GM23338 (cell line): ENCODE measurements around the gene AMIGO1. TPM values are rescaled to one million over a fixed set of nuclear protein-coding genes. Genes with fewer than 3 reads are reported as not detected.

Experiments
- ATAC-seq: fragments of 200-7000 bp; cut with Tn5 transposase; 3 replicates; pipeline ENCODE4 v1.9.1; 2020
- DNase-seq: peaks from one replicate; pipeline ENCODE4 v3.0.0-alpha.2; 2015; ENCODE audit warnings: low spot score
- H2AFZ ChIP-seq: fragments of 200-600 bp; sonication (generic); 2 replicates; pipeline ENCODE4 v1.8.0; 2016; ENCODE audit warnings: antibody characterized with exemption, mild to moderate bottlenecking, moderate library complexity
- H3F3A ChIP-seq: fragments of 200-600 bp; sonication (generic); replicated peaks from 2 replicates; pipeline ENCODE4 v1.8.0; 2017; ENCODE audit warnings: antibody characterized with exemption, mixed run types, low read depth
- H3K27ac ChIP-seq: fragments of 200-600 bp; sonication (generic); 2 replicates; pipeline ENCODE4 v1.6.1; 2016; ENCODE audit warnings: low read depth
- H3K27me3 ChIP-seq: fragments of 200-600 bp; sonication (generic); 2 replicates; pipeline ENCODE4 v1.8.0; 2016; ENCODE audit warnings: mild to moderate bottlenecking, mixed run types, moderate library complexity; ENCODE audit not compliant: insufficient read depth
- H3K36me3 ChIP-seq: fragments of 200-600 bp; sonication (generic); 2 replicates; pipeline ENCODE4 v1.8.0; 2016; ENCODE audit warnings: mild to moderate bottlenecking; ENCODE audit not compliant: insufficient read depth
- H3K4me1 ChIP-seq: fragments of 200-600 bp; sonication (generic); 2 replicates; pipeline ENCODE4 v1.8.0; 2016; ENCODE audit warnings: mild to moderate bottlenecking, moderate library complexity; ENCODE audit not compliant: insufficient read depth
- H3K4me2 ChIP-seq: fragments of 200-600 bp; sonication (generic); 2 replicates; pipeline ENCODE4 v1.7.1; 2017; ENCODE audit warnings: mixed run types
- H3K4me3 ChIP-seq: fragments of 200-600 bp; sonication (generic); 2 replicates; pipeline ENCODE4 v1.6.1; 2016; ENCODE audit warnings: mixed run types
- H3K79me2 ChIP-seq: fragments of 200-600 bp; sonication (generic); replicated peaks from 2 replicates; pipeline ENCODE4 v1.8.0; 2017; ENCODE audit warnings: mild to moderate bottlenecking; ENCODE audit not compliant: insufficient read depth
- H3K9me2 ChIP-seq: fragments of 200-600 bp; sonication (generic); 2 replicates; pipeline ENCODE4 v1.8.0; 2017; ENCODE audit not compliant: insufficient read depth
- H4K20me1 ChIP-seq: fragments of 200-600 bp; sonication (generic); replicated peaks from 2 replicates; pipeline ENCODE4 v1.8.0; 2017; ENCODE audit warnings: mild to moderate bottlenecking; ENCODE audit not compliant: insufficient read depth
- H3K27ac Mint-ChIP-seq: 2 replicates; pipeline ENCODE4 v1.8.0; 2020; ENCODE audit warnings: inconsistent platforms, mild to moderate bottlenecking, moderate library complexity, mixed read lengths
- H3K27me3 Mint-ChIP-seq: 3 replicates; pipeline ENCODE4 v1.8.0; 2022; ENCODE audit warnings: low read depth, mild to moderate bottlenecking, moderate library complexity, mixed read lengths, inconsistent platforms; ENCODE audit not compliant: insufficient read depth, poor library complexity
- H3K36me3 Mint-ChIP-seq: 3 replicates; pipeline ENCODE4 v1.8.0; 2021; ENCODE audit warnings: low read depth, mild to moderate bottlenecking, inconsistent platforms, moderate library complexity, mixed read lengths
- H3K4me1 Mint-ChIP-seq: 3 replicates; pipeline ENCODE4 v1.8.0; 2020; ENCODE audit warnings: mild to moderate bottlenecking, inconsistent platforms, mixed read lengths
- H3K4me3 Mint-ChIP-seq: 3 replicates; pipeline ENCODE4 v1.8.0; 2021; ENCODE audit warnings: moderate library complexity, mild to moderate bottlenecking, inconsistent platforms, mixed read lengths
- H3K9me3 Mint-ChIP-seq: 3 replicates; pipeline ENCODE4 v1.8.0; 2020; ENCODE audit warnings: moderate library complexity, mild to moderate bottlenecking, inconsistent platforms, mixed read lengths
- CREB1 ChIP-seq: fragments of 250-450 bp; sonication (Bioruptor Pico); IDR thresholded peaks from 2 replicates; pipeline ENCODE4 v1.5.0; 2020; ENCODE audit warnings: low read depth, mild to moderate bottlenecking, moderate library complexity
- EZH2 ChIP-seq: fragments of 200-600 bp; sonication (generic); IDR thresholded peaks from one replicate; pipeline ENCODE4 v1.8.0; 2017; ENCODE audit warnings: antibody characterized with exemption, mild to moderate bottlenecking, low read depth; ENCODE audit not compliant: unreplicated experiment
- EZH2phosphoT487 ChIP-seq: fragments of 200-600 bp; sonication (generic); IDR thresholded peaks from one replicate; pipeline ENCODE4 v1.8.1; 2018; ENCODE audit warnings: antibody characterized with exemption; ENCODE audit not compliant: unreplicated experiment
- JUNB ChIP-seq: IDR thresholded peaks from one replicate; pipeline ENCODE4 v1.6.1; 2016; ENCODE audit warnings: antibody characterized with exemption; ENCODE audit not compliant: unreplicated experiment
- NANOG ChIP-seq: IDR thresholded peaks from 2 replicates; pipeline ENCODE4 v1.6.1; 2016; ENCODE audit warnings: antibody characterized with exemption, borderline replicate concordance
- POLR2AphosphoS5 ChIP-seq: IDR thresholded peaks from 2 replicates; pipeline ENCODE4 v1.6.1; 2016; ENCODE audit warnings: antibody characterized with exemption, low read depth
- STAT1 ChIP-seq: IDR thresholded peaks from one replicate; pipeline ENCODE4 v1.6.1; 2016; ENCODE audit warnings: antibody characterized with exemption; ENCODE audit not compliant: unreplicated experiment
- ZNF114 ChIP-seq: fragments of 250-450 bp; sonication (Bioruptor Pico); IDR thresholded peaks from 2 replicates; pipeline ENCODE4 v1.5.0; 2020; ENCODE audit warnings: mild to moderate bottlenecking, moderate library complexity
- polyA plus RNA-seq: library from polyadenylated mRNA; unstranded; fragments of >200 nt; fragmentation: Nextera tagmentation; extraction: Ambion mirVana; gene quantifications from 2 replicates; pipeline ENCODE4 v1.2.1, GENCODE V29; 2016
- total RNA-seq: library from RNA; depleted of rRNA; stranded (reverse); fragments of >200 nt; shearing (Covaris generic); gene quantifications from 2 replicates; pipeline ENCODE4 v1.2.3, GENCODE V29; 2014
- TF ChIP-seq, protein P1 (sequence below): IDR thresholded peaks from one replicate; pipeline ENCODE4 v1.6.1; 2018; ENCODE audit warnings: antibody characterized with exemption; ENCODE audit not compliant: unreplicated experiment
- TF ChIP-seq, protein P2 (sequence below), 2 experiments: fragments of 200-600 bp in 1 of 2; sonication (generic) in 1 of 2; conservative IDR thresholded peaks; 2 replicates each; pipeline versions ENCODE4 v1.5.1 to v1.6.1; 2016 to 2017; ENCODE audit warnings: antibody characterized with exemption in 2 of 2, low read depth in 2 of 2, mild to moderate bottlenecking in 2 of 2, moderate library complexity in 1 of 2
- TF ChIP-seq, protein P3 (sequence below): fragments of 250-450 bp; sonication (Bioruptor Pico); IDR thresholded peaks from 2 replicates; pipeline ENCODE4 v1.5.0; 2020; ENCODE audit warnings: mild to moderate bottlenecking, moderate library complexity
- TF ChIP-seq, protein P4 (sequence below): IDR thresholded peaks from 2 replicates; pipeline ENCODE4 v1.6.1; 2016; ENCODE audit warnings: antibody characterized with exemption

The AMIGO1 gene
- total and polyA plus RNA-seq, 2 experiments from 2014 or later: 0.53 to 3.8 TPM

DNA sequence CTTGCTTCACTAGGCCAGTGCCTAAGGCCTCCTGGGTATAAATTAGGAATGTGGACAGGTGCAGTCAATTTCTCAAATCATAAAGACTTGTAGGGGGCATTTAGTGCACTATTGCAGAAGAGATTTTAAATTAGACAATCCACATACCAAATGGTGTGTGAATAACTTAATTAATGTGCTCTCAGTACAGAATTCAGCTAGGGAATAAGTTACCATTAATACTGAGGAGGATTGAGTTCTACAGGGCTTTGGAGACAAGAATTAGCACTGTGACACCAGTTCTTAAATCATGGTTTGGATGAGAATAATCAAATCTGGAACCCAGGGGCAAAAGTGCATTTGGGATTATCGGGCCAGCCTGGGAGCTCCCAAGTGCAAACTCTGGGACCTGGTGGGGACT, 41.5 kb downstream of the AMIGO1 start:
- no peaks in the 10 kb centered on the region; the same call in 2 of the 3 replicates for H3K36me3 Mint-ChIP-seq
- peaks cover 19% of the 10 kb centered on the region for H3K4me1 Mint-ChIP-seq
- TF ChIP-seq, protein P1, sequence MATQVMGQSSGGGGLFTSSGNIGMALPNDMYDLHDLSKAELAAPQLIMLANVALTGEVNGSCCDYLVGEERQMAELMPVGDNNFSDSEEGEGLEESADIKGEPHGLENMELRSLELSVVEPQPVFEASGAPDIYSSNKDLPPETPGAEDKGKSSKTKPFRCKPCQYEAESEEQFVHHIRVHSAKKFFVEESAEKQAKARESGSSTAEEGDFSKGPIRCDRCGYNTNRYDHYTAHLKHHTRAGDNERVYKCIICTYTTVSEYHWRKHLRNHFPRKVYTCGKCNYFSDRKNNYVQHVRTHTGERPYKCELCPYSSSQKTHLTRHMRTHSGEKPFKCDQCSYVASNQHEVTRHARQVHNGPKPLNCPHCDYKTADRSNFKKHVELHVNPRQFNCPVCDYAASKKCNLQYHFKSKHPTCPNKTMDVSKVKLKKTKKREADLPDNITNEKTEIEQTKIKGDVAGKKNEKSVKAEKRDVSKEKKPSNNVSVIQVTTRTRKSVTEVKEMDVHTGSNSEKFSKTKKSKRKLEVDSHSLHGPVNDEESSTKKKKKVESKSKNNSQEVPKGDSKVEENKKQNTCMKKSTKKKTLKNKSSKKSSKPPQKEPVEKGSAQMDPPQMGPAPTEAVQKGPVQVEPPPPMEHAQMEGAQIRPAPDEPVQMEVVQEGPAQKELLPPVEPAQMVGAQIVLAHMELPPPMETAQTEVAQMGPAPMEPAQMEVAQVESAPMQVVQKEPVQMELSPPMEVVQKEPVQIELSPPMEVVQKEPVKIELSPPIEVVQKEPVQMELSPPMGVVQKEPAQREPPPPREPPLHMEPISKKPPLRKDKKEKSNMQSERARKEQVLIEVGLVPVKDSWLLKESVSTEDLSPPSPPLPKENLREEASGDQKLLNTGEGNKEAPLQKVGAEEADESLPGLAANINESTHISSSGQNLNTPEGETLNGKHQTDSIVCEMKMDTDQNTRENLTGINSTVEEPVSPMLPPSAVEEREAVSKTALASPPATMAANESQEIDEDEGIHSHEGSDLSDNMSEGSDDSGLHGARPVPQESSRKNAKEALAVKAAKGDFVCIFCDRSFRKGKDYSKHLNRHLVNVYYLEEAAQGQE: no peak
- TF ChIP-seq, protein P2, sequence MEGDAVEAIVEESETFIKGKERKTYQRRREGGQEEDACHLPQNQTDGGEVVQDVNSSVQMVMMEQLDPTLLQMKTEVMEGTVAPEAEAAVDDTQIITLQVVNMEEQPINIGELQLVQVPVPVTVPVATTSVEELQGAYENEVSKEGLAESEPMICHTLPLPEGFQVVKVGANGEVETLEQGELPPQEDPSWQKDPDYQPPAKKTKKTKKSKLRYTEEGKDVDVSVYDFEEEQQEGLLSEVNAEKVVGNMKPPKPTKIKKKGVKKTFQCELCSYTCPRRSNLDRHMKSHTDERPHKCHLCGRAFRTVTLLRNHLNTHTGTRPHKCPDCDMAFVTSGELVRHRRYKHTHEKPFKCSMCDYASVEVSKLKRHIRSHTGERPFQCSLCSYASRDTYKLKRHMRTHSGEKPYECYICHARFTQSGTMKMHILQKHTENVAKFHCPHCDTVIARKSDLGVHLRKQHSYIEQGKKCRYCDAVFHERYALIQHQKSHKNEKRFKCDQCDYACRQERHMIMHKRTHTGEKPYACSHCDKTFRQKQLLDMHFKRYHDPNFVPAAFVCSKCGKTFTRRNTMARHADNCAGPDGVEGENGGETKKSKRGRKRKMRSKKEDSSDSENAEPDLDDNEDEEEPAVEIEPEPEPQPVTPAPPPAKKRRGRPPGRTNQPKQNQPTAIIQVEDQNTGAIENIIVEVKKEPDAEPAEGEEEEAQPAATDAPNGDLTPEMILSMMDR (conservative IDR thresholded peaks at IDR 0.05; ENCODE audit: low read depth in 2 of 2): no peak
- TF ChIP-seq ZNF114 (CRISPR knock-in tag) (no peak), NANOG (no peak), EZH2 (no peak), STAT1 (no peak), EZH2phosphoT487 (no peak), CREB1 (CRISPR knock-in tag) (no peak), JUNB (no peak), POLR2AphosphoS5 (no peak)
- TF ChIP-seq, protein P3, sequence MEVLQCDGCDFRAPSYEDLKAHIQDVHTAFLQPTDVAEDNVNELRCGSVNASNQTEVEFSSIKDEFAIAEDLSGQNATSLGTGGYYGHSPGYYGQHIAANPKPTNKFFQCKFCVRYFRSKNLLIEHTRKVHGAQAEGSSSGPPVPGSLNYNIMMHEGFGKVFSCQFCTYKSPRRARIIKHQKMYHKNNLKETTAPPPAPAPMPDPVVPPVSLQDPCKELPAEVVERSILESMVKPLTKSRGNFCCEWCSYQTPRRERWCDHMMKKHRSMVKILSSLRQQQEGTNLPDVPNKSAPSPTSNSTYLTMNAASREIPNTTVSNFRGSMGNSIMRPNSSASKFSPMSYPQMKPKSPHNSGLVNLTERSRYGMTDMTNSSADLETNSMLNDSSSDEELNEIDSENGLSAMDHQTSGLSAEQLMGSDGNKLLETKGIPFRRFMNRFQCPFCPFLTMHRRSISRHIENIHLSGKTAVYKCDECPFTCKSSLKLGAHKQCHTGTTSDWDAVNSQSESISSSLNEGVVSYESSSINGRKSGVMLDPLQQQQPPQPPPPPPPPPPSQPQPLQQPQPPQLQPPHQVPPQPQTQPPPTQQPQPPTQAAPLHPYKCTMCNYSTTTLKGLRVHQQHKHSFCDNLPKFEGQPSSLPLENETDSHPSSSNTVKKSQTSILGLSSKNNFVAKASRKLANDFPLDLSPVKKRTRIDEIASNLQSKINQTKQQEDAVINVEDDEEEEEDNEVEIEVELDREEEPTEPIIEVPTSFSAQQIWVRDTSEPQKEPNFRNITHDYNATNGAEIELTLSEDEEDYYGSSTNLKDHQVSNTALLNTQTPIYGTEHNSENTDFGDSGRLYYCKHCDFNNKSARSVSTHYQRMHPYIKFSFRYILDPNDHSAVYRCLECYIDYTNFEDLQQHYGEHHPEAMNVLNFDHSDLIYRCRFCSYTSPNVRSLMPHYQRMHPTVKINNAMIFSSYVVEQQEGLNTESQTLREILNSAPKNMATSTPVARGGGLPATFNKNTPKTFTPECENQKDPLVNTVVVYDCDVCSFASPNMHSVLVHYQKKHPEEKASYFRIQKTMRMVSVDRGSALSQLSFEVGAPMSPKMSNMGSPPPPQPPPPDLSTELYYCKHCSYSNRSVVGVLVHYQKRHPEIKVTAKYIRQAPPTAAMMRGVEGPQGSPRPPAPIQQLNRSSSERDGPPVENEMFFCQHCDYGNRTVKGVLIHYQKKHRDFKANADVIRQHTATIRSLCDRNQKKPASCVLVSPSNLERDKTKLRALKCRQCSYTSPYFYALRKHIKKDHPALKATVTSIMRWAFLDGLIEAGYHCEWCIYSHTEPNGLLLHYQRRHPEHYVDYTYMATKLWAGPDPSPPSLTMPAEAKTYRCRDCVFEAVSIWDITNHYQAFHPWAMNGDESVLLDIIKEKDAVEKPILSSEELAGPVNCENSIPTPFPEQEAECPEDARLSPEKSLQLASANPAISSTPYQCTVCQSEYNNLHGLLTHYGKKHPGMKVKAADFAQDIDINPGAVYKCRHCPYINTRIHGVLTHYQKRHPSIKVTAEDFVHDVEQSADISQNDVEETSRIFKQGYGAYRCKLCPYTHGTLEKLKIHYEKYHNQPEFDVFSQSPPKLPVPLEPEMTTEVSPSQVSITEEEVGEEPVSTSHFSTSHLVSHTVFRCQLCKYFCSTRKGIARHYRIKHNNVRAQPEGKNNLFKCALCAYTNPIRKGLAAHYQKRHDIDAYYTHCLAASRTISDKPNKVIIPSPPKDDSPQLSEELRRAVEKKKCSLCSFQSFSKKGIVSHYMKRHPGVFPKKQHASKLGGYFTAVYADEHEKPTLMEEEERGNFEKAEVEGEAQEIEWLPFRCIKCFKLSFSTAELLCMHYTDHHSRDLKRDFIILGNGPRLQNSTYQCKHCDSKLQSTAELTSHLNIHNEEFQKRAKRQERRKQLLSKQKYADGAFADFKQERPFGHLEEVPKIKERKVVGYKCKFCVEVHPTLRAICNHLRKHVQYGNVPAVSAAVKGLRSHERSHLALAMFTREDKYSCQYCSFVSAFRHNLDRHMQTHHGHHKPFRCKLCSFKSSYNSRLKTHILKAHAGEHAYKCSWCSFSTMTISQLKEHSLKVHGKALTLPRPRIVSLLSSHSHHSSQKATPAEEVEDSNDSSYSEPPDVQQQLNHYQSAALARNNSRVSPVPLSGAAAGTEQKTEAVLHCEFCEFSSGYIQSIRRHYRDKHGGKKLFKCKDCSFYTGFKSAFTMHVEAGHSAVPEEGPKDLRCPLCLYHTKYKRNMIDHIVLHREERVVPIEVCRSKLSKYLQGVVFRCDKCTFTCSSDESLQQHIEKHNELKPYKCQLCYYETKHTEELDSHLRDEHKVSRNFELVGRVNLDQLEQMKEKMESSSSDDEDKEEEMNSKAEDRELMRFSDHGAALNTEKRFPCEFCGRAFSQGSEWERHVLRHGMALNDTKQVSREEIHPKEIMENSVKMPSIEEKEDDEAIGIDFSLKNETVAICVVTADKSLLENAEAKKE: no peak
- TF ChIP-seq, protein P4, sequence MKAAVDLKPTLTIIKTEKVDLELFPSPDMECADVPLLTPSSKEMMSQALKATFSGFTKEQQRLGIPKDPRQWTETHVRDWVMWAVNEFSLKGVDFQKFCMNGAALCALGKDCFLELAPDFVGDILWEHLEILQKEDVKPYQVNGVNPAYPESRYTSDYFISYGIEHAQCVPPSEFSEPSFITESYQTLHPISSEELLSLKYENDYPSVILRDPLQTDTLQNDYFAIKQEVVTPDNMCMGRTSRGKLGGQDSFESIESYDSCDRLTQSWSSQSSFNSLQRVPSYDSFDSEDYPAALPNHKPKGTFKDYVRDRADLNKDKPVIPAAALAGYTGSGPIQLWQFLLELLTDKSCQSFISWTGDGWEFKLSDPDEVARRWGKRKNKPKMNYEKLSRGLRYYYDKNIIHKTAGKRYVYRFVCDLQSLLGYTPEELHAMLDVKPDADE: no peak
- Histone ChIP-seq H3K79me2 (no peaks in the 10 kb centered on the region), H3K4me3 (peak overlapping the region; percentile 68), H3K4me2 (peak overlapping the region; percentile 76), H3K27me3 (peaks cover 66% of the 10 kb centered on the region), H3K9me2 (no peaks in the 10 kb centered on the region), H4K20me1 (no peaks in the 10 kb centered on the region; the same call in 1 of the 2 replicates), H2AFZ (no peak overlapping the region), H3F3A (0 out of 2 replicates have a peak, but pooled peaks cover 5% of the 10 kb centered on the region), H3K36me3 (no peaks in the 10 kb centered on the region), H3K4me1 (peaks cover 28% of the 10 kb centered on the region), H3K27ac (no peak overlapping the region)
- no peak overlapping the region for H3K27ac Mint-ChIP-seq
- no peak for DNase-seq
- H3K4me3 Mint-ChIP-seq: peak overlapping the region; percentile 26; the same call in 1 of the 3 replicates
- ATAC-seq: no peak
- peaks cover 42% of the 10 kb centered on the region for H3K27me3 Mint-ChIP-seq
- H3K9me3 Mint-ChIP-seq: no peaks in the 10 kb centered on the region
